HG03108 (cell line): ENCODE results near the gene GET4.

Source experiments
- ATAC-seq: cut with Tn5 transposase; IDR thresholded peaks from one replicate; pipeline ENCODE4 v1.9.1; 2021; ENCODE audit warnings: moderate library complexity; ENCODE audit not compliant: unreplicated experiment

Gene GET4, protein sequence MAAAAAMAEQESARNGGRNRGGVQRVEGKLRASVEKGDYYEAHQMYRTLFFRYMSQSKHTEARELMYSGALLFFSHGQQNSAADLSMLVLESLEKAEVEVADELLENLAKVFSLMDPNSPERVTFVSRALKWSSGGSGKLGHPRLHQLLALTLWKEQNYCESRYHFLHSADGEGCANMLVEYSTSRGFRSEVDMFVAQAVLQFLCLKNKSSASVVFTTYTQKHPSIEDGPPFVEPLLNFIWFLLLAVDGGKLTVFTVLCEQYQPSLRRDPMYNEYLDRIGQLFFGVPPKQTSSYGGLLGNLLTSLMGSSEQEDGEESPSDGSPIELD

DNA sequence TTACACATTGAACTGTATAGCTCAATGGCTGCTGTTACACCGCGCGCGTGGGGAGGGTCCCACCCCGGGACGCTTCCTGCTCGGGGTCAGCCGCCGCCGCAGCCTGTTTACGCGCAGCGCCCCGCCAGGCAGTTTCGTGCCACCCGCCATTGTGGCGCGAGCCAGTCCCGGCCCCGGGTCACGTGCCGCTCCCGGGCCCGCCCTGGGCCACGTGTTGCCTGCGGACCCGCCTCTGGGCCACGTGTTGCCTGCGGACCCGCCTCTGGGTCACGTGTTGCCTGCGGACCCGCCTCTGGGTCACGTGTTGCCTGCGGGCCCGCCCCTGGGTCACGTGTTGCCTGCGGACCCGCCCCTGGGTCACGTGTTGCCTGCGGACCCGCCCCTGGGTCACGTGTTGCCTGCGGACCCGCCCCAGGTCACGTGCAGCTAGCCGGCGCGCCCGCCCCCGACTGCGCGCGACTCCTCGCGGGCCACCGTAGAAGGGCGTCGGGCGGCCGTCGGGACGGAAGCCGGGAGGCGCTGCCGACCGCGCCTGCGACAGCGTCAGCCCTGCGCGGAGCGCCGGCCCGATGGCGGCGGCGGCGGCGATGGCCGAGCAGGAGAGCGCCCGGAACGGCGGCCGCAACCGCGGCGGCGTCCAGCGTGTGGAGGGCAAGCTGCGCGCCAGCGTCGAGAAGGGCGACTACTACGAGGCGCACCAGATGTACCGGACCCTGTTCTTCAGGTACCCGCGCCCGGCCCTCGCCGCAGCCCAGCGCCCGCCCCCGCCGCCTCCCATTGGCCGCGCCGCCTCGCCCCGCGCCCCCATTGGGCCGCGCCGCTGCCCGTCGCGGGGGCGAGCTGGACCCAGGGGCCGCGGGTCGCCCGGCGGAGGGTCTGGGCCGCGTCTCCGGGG, at the start of gene GET4:
TSS of gene GET4 (plus strand) at position 478 of the 895 bp plus-strand sequence. CDS start at position 570, 92 bp downstream.
- ATAC-seq, result peak; percentile 67

DNA sequence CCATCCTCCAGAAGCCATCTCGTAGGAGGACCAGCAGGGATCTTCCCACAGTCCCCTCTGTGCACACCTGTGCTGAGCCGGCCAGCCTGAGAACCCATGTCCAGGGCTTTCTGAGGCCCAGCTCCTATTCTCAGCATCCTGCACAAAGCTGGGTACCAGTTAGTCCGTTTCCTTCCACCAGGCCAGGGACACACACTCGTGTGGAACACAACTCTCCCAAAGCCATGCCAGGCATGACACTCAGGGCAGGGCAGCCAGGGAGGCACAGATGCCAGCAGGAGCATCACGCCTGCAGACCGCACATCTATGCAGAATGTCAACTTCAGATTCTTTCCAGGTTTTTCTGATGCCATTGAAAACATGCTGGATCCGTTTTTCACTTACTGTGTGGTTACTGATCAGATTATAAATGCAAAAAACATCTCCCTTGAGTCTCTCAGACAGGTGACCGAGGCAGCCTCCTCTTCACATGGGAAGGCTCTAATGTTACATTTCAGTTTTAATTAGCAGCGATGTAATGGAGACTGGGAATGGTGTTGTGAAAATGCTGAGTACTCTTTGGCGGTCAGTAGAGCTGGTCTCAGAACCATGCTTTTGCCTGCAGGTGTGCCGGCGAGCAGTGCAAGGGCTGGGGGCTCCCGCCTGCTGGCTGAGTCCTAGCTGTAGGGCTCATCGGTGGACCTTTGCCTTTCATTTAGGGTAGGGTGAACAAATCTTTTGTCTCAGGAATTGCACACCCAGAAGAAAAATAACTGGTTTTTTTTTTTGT, 47.4 kb upstream of the GET4 start:
- no peak for ATAC-seq

DNA sequence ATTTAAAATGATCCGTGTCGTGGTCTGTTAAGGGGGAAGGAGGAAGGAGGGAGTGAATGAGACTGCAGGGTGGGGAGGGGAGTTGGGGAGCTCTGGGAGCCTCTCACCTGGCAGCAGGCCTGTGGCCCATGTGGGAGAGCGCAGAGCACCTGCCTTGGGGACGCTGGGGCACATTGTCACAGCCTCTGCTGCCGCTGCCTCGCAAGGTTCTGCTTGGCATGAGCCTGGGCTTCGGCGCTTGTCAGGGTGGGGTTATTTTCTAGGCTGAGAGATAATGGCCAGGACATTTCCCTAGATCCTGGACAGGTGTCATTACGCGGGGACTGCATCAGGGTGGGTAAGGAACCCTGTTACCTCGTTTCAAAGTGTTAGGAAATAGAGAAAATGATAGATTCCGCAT, 46.3 kb upstream of the GET4 start:
- ATAC-seq, result no peak

GRCh38 chr7:831596-832166, 44.7 kb upstream of the GET4 start:
- ATAC-seq, result peak; percentile 62

DNA sequence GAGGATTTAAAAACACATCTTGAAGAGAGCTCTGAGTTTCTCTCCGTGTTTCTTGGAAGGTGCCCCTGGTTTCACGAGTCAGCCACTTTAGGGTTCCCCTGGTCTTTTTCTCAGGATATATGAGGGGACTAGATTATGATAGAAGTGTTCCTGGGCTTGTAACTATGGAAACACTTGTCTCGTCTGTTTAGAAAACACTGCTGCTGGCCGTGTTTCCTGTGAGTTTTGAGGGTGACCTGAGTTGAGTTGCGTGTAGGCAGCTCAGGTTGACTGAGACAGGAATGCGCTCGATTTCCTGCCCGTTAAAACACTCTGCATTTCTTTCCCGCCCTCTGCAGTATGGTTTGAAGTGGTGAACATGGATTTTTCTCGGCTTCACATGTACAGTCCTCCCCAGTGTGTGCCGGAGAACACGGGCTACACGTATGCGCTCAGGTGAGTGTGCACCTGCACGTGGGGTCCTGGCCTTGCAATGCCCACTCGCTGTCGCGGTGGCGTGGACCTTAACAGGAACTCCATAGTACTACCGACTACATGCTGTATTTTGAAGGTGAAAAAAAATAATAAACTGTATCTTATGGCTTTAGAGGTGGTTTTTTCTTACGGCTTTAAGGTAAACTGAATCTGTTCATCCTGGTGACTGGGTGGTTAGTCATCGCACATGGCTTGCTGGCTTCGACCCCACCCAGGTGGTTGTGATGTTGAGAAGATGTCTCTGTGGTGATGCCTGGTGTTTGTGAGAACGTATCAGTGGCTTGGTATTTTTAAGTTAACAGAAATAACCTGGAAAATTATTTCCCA, 44.0 kb upstream of the GET4 start, which contains the start of gene SUN1:
TSS of gene SUN1 (plus strand) at position 310 of the 801 bp plus-strand sequence. CDS start at position 359, 49 bp downstream.
- peak; percentile 43 for ATAC-seq

DNA sequence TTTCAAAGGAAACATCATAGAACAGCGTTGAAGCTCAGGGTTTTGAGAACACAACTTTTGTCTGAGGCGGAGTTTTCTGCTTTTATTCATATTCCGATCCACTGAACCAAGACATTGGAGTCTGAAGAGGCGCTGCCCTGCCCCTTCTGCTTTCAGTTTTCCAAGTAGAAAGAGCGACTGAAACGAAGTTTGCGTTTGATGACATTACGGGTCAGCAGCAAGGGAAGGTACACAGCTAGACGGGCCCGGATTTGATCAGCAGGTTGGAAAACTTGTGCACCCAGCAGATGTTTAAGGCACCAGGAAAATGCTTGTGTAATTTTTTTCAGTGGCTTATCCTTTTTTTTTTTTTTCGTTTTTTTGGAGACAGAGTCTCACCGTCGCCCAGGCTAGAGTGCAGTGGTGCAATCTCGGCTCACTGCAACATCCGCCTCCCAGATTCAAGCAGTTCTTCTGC, 43.4 kb upstream of the GET4 start:
- no peak for ATAC-seq

GRCh38 chr7:833601-834258, 42.6 kb upstream of the GET4 start:
- ATAC-seq, result no peak

- ATAC-seq, result no peak
These were observed 42.1 kb upstream of the GET4 start for GRCh38 chr7:834277-834676.

- ATAC-seq, result no peak
These were observed 41.3 kb upstream of the GET4 start for GRCh38 chr7:835021-835420.

- no peak for ATAC-seq
These were observed 40.6 kb upstream of the GET4 start for GRCh38 chr7:835485-836401.

DNA sequence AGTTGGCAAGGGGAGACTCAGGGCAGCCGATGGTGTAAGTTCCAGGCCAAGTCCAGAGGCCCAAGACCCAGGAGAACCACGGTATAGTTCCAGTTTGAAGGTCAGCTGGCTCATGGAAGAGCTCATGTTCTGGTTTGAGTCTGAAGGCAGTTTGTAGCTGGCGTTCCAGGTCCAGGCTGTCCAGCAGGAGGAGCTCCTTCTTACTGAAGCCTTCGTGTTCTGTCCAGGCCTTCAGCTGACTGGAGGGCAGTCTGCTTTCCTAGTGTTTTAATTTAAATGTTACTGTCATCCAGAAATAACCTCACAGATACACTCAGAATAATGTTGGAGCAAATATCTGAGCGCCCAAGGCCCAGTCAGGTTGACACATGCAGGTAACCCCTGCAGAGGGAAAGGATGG, 39.9 kb upstream of the GET4 start:
- no peak for ATAC-seq

DNA sequence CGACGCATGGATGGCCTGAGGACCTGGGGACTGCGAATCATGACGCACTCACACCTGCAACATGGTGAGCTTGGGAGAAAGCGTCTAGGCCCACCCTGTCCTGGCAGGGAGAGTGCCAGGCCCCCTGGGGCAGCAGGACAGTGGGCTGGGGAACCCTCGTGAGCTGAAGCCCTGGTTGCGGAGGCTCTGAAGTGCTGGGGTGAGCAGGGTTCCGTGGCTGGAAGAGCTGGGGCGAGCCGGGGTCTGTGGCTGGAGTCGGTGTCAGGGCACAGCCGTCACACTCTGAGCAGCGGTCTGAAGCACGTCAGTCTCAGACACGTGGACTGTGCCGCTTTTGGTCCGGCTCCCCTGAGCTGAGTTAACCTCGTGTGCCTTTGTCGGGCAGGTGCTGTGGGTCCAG, 39.4 kb upstream of the GET4 start:
- no peak for ATAC-seq

DNA sequence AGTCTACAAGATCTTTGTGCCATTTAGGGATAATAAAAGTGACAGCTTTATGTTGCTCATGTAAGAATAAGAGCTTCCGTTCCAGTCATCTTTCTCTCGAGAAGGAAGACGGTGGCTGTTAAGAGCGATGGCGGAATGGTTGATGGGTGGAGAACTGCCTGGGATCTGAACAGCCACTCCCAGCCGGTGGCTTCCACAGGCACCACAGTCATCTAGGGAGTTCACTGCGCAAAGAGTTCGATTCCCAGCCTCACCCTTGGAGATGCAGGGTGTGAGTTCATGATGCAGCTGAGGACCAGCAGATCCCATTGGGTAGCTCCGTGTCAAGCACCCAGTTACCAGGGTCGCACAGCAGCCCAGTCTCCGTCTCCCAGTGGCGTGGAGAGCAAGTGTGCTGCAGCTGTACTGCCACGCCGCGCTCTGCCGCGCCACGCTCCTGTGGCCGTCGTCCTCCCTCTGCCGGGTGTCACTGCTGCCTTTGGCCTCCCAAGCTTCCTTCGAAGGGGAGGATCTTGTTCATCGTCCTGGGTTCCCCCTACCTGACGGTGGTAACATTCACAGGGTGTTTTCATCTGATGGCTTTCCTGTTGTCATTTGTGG, 36.3 kb upstream of the GET4 start:
- no peak for ATAC-seq

GRCh38 chr7:841943-842342, 34.4 kb upstream of the GET4 start:
- no peak for ATAC-seq

DNA sequence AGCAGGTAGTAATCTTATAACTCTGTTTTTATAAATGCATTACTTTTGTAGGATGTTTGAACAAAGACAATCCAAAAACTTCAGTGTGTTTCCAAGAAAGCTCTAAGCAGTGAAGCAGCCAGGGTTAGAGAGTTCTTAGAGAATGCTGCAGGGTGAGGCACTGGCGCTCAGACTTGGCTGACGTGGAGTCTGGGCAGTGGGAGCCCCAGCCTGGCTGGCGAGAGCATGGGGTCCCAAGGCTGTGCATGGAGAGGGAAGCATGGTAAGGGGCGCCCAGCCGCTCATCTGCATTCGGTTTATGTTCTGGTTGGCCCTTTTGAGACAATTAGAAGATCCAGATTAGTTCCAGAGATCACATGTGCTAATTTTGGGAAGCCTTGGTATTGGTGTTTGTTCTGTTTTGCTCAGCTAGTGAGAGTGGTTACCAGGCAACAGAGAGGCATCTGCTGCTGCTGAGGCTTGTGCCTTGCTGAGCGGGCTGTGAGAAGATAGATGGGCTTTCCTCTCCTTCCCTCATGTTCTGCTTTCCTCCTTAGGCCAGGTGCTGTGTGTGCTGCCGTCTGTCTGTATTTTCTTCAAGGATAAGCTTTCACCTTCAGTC, 33.8 kb upstream of the GET4 start:
- no peak for ATAC-seq

- no peak for ATAC-seq
These were observed 33.1 kb upstream of the GET4 start for GRCh38 chr7:843230-843629.

- no peak for ATAC-seq
These were observed 32.3 kb upstream of the GET4 start for GRCh38 chr7:844043-844442.

DNA sequence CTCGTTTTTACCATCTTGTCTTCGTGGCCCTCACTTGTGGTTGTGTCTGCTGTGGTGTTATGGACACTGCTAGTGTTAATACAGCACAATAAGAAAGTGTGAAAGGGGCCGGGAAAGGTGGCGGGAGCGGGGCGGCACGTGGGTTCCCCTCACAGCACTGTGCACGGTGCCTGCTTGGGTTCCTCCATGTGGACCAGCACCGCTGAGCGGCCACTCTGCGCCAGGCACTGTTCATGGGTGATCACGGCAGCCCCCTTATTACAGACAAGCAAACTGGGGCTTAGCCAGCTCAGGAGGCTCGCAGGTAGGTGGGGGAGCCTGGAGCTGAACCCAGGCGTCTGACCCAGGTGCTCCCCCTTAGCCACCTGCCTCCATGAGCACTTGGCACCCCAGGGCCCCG, 31.8 kb upstream of the GET4 start:
- ATAC-seq, result no peak
